Ramos (cell line): Measurements from ENCODE around the gene PTCHD1.

ENCODE experiments used
- in situ Hi-C: fragments of 300-500 bp; cut with MboI; formaldehyde crosslinking; loops from one replicate; pipeline ENCODE4 v1.14.3; 2022; ENCODE audit warnings: low sequenced_read_pairs; ENCODE audit not compliant: unreplicated experiment

Gene PTCHD1

DNA sequence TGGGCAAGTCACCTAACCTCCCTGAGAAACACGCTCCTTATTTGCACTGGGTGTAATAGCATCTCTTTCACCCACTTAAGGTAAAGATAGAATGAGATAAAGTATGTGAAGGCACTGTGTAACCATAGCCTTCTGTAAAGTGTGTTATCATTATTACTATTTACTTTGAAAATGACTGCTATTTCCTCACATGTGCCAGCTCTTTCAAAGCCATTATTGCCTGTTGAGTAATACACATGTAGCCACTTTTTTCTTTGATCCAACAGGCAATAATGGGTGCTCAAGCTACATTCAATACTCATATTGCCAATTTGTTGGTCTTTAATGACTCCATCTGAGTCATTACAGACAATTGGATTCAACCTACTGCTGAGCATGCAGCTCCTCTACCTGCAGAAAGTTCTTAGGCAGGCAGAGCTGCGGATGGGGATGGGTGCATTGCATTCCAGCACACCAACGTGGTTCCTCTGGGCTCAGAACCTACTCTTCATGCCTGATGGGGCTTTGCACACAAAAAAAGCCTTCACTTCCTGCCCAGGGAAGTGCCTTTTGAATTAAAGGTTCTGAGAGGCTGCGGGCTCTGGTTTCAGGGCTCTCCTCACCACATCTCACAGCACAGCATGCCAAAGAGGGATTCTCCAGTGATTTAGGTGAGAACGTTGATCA, 9.7 kb downstream of the PTCHD1 start:
- in situ Hi-C loops, result no loop called here

DNA sequence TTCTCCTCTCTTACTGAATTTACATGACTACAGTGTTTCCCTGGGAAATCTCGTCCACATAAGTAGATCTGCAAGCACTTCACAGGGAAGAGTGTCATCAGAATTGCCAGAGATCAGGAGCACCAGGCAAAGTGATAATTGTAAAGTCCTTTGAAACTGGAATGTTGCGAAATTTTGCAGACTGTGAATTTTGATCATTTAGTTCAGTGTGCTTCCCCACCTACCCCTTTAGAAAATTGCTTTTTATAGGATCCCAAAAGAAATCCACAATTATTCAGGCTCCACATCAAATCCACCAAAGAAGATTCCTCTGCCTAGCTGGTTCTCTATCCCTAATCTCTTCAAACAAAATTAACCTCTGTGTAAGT, 10.2 kb downstream of the PTCHD1 start:
- in situ Hi-C loops, result no loop called here

DNA sequence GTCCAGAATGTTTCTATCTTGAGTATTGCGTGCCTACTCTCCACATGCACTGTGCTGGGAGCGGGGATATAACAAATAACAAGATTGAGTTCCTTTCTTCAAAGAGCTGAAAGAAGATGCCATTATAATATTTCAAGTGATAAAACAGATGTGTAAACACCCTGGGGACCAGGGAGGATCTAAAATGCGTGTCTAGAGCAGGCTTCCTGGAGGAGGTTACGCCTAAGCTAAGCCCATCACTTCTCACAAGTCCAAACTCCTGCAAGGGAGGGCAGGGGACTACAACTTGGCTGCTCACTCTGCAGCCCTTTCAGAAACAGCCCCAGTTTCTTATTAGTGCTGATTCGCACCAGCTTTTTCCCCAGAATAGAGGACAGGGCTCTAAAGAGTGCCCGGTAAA, 21.5 kb downstream of the PTCHD1 start:
- in situ Hi-C loops, result no loop called here

DNA sequence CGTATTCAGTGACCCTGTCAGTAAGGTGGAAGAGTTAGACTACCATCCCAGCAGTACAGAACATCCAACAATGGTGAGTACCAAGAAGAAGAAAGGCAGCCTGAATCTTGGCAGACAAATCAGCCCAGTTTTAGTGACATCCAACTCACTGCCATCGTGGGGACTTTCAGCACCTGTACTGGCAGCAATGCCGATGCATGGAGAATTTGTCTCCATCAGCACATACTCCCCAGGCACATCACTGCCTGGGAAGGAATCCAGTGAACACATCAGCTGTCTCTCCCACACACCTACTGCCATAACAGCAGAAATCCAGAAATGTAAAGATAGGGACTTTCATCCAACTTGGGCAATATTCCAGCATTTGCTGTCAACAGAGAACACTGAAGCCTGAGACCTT, 29.8 kb downstream of the PTCHD1 start:
- in situ Hi-C loops, result no loop called here

DNA sequence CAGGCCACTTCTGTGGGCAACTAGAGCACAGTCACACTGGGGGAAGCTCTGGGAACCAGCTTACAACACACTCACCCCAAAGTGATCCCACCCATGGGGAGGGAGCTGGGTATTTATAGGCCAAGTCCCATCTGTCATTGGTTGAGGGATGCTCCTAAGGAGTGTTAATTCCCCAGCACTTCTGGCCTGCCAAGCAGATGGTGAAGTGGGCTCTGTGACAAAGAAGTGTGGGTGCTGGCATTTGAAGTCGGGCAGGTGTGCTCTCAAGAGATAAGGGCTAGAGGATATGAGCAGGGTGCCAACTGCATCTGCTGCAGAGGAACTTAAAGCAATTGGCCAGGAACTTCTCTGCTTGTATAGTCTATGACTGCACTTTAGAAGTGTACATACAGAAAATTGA, 30.9 kb downstream of the PTCHD1 start:
- in situ Hi-C loops, result no loop called here

DNA sequence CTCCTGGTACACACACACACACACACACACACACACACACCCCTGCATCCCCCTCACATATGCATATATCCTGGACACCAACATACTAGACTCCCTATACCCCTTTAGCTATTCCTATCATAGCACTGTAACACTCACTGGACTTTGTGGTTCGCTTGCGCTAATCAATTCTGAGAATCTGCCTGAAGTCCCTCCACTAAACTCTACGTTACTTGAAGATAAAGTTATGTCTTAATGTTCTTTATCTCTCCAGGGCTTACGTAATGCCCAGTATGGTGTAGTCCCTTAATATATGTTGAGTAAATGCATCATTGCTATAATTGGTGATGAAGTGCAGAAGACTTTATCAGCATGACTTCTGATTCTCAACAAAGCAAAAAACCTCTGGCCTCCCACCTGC, 32.3 kb downstream of the PTCHD1 start:
- in situ Hi-C loops, result no loop called here

DNA sequence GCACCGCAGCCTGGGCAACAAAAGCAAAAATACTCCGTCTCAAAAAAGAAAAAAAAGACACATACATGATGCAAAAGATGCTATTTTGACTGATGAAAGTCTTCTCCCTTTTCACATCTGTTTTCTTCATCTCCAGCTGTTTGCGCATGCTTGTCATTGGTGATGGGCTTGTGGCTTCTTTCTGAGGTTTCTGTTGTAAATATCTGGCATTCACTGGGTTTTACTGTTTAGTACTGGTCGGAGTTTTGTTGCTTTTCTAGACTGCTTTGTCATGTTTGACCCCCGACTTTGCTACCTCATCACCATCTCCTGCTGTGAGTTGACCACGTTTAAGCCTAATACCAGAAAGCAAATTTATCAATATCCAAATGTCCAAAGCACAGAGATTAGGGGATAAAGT, 34.4 kb downstream of the PTCHD1 start:
- in situ Hi-C loops, result no loop called here

DNA sequence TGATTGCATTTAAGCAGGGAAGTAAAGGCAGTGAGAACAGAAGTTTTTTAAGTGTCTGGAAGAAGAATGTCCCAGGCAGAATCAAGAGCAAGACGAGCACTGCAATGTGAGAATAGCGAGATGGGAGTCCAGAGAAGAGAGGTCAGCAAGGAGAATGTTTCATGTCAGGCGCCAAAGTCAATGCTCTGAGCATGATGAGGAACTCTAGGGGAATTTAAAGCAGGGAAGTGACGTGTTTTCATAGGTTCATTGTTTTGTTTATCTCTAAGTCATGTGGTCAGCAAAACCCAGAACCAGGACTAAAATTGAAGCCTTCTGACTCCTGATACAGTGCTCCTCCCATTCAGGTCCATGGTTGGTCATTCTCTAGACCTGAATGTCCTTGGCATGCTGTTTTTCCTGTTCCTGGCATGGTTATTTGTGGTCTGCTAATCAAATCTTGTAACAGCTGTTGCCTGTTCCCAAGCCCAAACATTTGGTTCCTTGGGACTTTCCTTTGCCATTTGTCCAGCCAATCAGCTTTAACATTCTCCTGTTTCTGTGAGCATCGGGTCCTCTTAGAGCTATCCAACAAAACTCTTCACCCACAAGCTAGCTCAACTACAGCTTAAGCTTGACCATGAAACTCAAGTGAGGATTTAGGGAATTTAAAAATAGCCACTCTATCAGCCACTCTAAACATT, 37.7 kb downstream of the PTCHD1 start:
- in situ Hi-C loops, result no loop called here

DNA sequence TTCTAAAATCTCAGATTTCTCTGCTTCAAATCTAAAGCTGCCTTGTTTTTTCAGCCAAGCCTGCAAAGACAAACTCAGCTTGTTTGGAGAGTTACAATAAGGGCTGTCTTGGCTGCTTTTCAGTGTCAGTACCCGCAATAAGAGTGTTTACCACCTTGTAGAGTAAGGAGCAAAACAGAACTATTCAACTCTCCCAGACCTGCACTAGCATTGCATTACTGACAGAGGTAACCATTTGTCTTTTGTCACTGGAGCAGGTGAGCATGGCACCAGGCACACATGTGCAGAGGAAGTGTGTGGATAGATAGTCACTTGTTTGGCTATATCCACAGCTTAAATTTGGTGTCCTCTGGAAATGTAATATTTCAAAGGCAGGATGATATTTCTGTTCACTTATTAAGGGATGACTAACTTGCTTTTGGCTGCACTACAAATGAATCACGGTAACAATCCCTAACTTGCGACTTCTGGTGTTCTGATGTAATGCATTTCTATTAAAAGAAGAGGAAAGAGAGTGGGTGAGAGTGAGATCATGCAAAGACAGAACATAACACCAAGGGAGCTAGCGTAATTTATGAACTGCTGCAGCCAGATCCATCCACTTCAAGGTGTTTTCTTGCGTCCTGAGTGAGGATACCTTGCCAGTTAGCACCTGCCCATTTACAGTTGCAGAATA, 38.6 kb downstream of the PTCHD1 start:
- in situ Hi-C loops, result no loop called here

DNA sequence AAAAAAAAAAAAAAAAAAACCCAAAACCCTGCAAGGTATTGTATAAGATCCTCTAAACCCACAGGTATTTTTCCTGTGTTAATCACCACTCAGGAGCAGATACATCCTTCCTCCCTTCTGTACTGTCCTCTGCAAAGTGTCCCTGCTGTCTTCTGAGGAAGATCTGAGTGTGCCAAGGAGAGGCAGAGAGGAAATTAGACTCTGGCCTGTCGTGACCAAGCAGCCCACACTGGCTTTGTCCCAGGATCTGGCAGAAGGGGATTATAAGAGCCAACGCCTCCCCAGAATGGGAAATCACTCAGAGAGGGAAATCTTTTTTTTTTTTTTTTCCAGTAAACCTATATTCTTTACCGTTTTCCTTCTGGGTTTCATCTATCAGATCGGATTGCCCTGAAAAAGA, 39.6 kb downstream of the PTCHD1 start:
- in situ Hi-C loops, result no loop called here

DNA sequence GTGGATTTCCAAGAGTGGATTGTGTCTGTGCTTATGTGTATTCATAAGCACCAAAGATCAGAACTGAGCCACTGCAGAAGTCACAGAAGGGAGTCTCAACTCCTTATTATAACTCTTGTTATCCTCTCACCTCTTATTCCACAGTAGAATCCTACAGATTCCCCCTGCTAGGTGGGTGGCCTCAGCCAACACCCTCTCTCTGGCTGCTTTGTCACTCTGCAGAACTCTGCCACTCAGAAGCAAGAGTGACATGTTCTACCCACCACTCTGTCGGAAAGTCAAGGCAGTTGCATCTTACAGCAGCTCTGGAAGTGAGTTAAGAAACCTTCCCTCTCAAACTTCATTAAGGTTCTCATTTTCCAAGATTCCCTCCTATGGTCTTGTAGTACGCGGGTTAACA, 41.9 kb downstream of the PTCHD1 start:
- in situ Hi-C loops, result no loop called here

DNA sequence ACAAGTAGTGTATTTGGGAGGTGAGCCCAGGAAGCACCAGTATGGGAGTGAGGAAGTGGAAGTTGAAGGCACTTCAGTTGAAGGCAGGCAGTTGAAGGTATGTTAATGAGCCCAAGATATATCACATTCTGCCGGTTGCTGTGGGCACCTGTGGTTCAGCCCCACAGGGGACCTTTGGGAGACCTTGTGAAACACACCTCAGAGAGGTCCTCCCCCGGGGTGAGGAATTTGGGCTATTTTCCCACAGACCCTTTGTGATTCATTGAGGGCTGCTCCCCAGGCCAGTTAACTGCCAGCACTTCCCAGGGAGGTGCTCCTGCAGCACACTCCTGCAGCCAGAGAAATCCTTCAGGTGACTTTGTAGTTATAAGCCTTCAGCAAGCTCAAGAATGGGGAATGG, 45.9 kb downstream of the PTCHD1 start:
- in situ Hi-C loops, result no loop called here

DNA sequence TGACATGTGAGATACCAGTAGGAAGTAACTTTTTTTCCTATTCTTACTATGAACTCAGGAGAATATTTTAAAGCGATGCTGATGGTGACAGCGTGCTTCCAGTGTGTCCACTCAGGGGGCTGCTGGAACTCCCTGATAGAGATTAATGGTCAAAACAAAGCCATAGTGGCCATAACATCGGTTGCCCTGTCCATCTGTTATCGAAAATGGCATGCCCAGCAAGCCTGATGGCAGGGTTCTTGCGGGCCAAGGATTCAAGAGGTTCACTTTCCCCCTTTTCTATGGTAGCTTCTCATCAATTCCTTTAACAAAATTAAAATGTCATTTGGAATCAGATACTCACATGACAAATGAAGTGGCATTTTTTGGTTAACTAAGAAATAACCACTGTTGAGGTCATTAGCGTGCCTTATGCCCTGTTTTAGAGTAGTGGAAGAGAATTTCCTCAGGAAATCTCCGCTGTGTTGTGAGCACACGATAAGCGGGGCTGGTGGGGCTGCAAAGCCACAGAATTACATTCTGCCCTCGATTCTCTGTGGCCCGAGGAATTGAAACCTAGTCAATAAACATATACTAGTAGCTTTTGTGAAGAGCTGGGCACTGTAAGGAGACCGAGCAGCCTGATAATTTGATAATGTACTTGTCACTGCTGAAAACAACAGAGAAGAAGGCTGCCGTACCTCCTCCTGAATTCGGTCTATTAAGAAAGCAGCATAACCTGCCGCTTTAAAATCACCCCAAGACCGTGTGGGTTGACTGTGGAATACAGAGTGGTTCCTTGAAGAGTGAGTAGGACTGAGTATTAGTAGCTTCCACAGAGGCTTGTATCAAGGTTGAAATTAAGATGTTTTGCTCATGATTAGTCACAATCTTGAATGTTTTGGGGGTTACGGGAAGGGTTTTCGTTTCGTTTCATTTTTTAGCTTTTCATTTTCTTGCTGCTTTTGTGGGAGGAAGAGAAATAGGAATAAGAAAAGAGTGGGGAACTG, 46.7 kb downstream of the PTCHD1 start:
- in situ Hi-C loops, result no loop called here

DNA sequence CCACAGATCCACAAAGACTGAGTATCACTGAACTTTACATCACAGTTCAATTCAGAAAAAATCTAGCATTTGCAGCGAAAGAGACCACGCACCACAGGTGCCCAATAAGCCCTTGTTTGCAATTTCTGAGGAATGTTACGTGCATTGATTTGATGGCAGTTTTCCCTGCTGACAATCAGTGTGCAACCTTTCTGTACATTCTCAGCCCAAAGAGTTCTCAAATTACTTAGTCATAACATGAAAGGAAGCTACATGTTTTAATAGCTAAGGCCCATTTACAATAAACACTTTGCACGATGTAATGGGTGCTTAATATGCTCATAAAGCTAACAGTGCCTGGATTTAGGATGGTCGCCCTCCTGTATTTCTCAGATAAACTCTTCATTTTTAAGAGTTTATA, 47.9 kb downstream of the PTCHD1 start:
- in situ Hi-C loops, result no loop called here

DNA sequence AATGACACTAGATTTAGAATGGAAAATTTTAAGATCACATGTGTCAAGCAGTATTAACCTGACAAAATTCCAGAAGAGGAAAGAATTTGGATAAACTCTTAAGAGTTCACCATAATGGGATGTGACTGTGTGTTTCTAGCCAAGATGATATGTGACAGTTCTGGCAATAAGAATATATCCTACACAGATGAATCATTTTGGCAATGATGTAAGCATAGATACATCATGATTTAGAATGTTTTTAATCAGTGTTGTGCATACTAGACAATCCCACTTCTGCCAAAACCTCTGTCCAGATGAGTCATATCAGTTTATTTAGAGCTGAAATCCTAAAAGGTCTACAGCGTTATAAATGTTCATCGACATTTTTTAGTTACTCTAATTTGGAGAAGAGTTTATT, 48.8 kb downstream of the PTCHD1 start:
- in situ Hi-C loops, result no loop called here

DNA sequence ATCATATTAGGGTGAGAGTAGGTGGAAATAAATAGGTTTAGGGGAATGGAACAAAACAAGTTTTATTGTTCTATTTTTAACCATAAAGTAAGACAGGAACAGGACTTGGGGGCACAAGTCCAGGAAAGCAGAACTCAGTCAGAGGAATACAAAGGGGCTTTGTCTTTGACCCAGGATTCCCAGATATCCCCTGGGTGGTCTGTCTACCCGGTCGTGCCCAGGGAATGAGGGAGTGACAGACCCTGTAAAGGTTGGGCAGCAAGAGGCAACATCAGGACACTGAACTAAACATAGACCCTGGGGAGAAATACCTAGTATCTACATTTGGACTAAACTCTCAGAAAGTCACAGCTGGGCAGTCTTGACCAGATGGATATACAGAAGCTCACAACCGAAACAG, 50.6 kb downstream of the PTCHD1 start:
- in situ Hi-C loops, result no loop called here

DNA sequence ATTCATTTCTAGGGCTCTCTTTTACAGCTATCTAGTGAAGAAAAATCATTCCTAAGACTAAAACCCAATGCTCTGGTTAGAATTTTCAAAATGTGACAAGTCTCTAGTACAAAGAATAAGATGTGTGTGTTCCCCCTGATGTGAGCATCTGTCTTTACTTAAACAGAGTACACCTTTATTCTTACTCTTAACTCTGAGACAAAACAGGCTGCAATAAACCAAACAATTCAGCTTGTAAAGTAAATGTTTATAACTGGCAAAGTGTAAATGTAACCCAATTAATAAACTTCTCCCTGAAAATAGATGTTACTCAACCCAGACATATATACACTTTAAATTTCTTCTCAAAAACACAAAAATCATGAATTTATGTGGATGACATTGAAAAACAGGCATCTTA, 51.6 kb downstream of the PTCHD1 start:
- in situ Hi-C loops, result no loop called here

DNA sequence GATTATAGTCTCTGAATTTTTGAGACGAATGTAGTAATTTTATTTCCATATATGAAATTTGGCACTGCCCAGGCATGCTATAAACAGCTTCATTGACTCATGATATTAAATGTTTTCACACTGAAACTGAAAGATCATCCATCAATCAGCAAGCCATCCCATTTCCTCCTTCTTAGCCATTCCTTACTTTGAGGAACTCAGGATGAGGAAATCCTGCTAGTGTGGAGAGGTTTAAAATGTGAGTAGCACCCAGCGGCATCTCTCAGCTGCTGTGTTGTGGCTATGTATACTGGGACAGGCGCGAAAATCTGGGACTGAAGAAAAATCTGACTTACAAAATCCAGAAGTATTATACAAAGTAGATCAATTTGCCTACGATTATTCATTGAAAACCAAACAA, 52.1 kb downstream of the PTCHD1 start:
- in situ Hi-C loops, result no loop called here

DNA sequence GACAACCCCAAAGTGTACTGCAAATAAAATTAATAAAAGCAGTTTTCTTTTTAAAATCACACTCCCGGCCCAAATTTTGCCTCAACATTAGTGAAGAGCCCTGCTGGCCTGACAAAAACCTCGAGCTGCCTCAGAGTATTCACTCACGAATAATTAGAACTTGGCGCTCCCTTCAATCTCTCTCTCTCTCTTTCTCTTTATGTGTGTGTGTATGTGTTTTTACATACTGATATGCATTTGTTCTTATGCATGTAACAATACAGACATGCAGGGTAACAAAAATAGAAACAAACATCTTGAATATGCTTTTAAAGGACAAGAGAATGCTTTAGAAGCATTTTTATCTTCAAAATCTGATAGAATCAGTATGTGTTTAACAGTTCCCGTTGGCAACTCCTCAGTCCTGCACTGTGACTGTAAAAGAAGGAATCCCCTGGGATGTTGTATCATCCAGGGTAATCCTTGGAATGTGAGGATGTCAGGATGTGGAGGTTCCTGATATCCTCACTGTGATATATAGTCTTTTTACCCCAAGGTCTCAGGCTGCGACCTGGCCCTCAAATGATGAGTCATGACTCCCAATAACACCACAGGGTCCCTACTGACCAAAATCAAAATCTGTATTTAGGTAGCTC, 53.0 kb downstream of the PTCHD1 start:
- in situ Hi-C loops, result no loop called here

DNA sequence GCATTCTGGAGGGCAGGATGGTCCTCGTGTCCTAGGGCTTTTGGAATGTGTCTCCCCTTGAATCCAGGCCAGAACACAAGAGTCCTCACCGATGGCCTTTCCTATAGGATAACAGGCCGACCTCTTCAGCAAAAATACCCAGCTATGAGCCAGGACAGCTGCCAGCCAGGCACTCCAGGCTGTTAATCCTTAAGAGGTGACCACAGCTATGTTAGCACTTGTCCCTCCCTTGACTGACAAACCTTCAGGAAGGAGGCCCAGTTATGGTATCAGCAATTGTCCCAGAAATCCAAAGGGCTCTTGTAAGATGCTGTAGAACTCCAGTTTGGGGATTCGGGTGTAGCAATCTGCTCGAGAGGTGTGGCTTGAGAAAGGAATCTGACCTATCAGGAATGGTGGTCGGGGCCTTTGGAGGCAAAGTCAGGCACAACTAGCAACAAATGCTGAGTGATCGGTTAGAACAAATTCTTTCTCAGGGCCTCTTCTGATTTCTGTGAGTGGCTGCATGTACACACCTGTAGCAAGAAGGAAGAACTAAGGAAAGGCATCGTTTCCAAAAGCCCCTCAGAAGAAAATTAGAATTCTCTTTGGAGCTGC, 54.6 kb downstream of the PTCHD1 start:
- in situ Hi-C loops, result no loop called here
